ENCODE data around the gene ZNF785.

DNA sequence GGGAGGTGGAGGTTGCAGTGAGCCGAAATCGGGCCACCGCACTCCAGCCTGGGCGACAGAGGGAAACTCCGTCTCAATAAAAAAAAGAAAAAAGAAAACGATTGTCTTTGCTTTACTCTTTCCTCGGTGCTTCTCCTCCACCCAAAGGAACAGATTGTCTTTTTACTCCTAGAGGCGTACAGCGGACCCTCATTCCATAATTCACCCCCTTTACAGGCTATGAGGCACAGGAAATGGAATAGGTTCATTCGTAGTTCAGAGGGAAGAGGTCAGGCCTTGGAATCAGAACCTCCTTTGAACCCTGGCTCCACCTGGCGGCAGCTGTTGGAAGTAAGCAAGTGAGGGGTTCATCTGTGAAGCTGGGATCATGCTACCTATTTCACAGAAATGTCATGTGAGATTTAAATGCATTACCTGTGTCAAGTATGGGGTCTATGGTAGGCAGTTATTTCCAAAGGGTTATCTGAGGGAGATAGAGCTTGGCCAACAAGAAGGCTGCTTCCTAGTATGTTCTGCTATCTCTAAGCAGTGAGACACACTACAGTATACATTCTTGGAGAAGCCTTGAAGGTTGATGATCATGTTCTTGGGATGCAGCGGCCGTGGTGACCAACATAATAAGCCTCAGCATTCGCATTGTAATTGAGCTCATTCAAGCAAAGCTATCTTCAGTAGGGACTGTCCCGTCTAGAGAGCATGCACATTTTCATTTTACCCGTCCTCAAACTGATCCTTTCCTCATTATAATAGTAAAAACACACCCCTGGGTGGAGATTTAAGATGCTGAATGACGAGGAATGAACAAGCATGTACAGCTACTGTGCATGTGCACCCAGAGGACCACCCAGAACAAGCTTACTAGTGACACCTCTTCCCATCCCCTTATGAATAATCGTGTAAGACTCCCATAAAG lies 43.4 kb upstream of the ZNF785 start:
- no peak for TF ChIP-seq FOXK2 (IDR thresholded peaks at IDR 0.05)
- TF ChIP-seq HDGF (IDR thresholded peaks at IDR 0.05; ENCODE audit: borderline replicate concordance) = no peak
- TF ChIP-seq FOXM1 (IDR thresholded peaks at IDR 0.05; ENCODE audit: borderline replicate concordance) = no peak
- TF ChIP-seq L3MBTL2 (conservative IDR thresholded peaks at IDR 0.05) = no peak
- TF ChIP-seq SP1 (IDR thresholded peaks at IDR 0.05) = no peak
- TF ChIP-seq ZNF384 (IDR thresholded peaks at IDR 0.05) = peak; percentile 74
- TF ChIP-seq PKNOX1 (IDR thresholded peaks at IDR 0.05) = no peak
- no peak for TF ChIP-seq ELF4 (IDR thresholded peaks at IDR 0.05)
- TF ChIP-seq BHLHE40 (IDR thresholded peaks at IDR 0.05; ENCODE audit: borderline replicate concordance) = no peak

Measured in HEK293T (cell line).